GM19238 (cell line): ENCODE data around the gene ALDH9A1.

Experiments used
- DNase-seq: peaks from one replicate; pipeline ENCODE4 v3.0.0; 2011; ENCODE audit warnings: low spot score; ENCODE audit not compliant: insufficient read length

Gene ALDH9A1

GRCh38 chr1:165623624-165624023, 74.7 kb downstream of the ALDH9A1 start:
- no peak for DNase-seq

DNA sequence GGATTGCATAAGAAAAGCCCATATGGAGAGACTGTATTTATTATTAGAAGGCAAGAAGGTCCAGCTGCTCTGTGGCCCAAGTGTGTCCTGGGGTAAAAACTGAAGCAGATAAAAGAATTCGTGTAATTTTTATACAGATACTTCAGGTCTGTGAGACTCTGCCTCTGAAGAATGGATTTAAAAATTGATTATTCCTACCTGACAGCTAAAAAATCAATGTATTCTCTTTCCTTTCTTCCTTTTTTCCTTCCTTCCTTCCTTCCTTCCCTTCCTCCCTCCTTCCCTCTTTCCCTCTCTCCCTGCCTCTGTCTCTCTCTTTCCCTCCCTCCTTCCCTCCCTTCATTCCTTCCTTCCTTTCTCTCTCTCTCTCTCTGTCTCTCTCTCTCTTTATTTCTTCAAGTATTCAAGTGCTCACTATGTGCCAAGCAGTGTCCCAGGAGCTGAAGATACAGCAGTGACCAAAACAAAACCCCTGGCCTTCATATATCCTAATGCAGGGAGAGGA, 78.7 kb downstream of the ALDH9A1 start:
- no peak for DNase-seq

GRCh38 chr1:165616987-165617546, 81.3 kb downstream of the ALDH9A1 start:
- DNase-seq = no peak

DNA sequence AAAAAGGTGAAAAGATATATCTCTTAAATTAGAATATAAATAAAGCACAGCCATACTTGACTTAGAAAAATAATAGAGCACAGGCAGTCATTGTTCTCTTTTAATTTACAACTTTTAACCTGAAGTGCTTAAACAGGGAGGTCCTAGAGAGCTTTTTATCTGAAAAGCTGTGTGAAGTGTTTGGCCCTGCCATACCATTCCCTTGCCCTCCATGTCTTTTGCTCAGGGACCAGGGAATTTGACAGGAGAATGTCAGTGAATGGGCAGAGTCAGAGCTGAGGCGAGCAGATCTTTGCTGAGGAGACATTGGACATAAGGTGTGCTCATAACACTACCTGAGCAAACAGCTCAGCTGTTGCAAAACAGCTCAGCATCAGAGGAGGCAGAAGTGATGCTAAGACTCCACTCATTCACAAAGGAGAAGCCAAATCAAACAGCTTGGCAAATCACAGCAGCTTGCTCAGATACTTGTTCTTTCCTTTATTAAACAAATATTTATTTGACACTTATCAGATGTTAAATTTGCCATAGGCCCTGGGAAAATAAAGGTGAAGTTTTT, 82.2 kb downstream of the ALDH9A1 start:
- no peak for DNase-seq
